Upper lobe of left lung (tissue), 6 donors: ENCODE data around the gene CRYGS. TPM values are rescaled to one million over a fixed set of nuclear protein-coding genes. Genes with fewer than 3 reads are reported as not detected.

Experiments
- ATAC-seq, 2 donors: fragments of 200-7000 bp; cut with Tn5 transposase; one replicate each; pipeline ENCODE4 v1.9.1; 2022; ENCODE audit warnings: mild to moderate bottlenecking in 2 of 2, moderate library complexity in 2 of 2; ENCODE audit not compliant: low FRiP score in 2 of 2
- DNase-seq, 2 donors: peaks; one replicate each; pipeline ENCODE4 v3.0.0-alpha.2; 2019 to 2020
- H3K27ac ChIP-seq, 4 donors: fragments of 200-600 bp; sonication (generic); one replicate each; pipeline ENCODE4 v1.5.1; 2016 to 2019
- H3K27me3 ChIP-seq, 4 donors: fragments of 200-600 bp; sonication (generic); one replicate each; pipeline ENCODE4 v1.5.1; 2017 to 2019
- H3K36me3 ChIP-seq, 4 donors: fragments of 200-600 bp; sonication (generic); one replicate each; pipeline ENCODE4 v1.5.1; 2016 to 2019
- H3K4me1 ChIP-seq, 4 donors: fragments of 200-600 bp; sonication (generic); one replicate each; pipeline ENCODE4 v1.5.1; 2018 to 2019
- H3K4me3 ChIP-seq, 4 donors: fragments of 200-600 bp; sonication (generic); one replicate each; pipeline ENCODE4 v1.5.1; 2017 to 2019; ENCODE audit warnings: mild to moderate bottlenecking in 2 of 4, moderate library complexity in 1 of 4
- H3K9me3 ChIP-seq, 4 donors: fragments of 200-600 bp; sonication (generic); one replicate each; pipeline ENCODE4 v1.5.1; 2018 to 2019
- CTCF ChIP-seq, 6 experiments: fragments of 450-650 bp in 4 of 6; fragments of 200-600 bp in 2 of 6; sonication (generic) in 2 of 6; IDR thresholded peaks; one replicate each; pipeline ENCODE4 v1.5.1; 2016 to 2019; ENCODE audit warnings: antibody characterized with exemption in 6 of 6
- EP300 ChIP-seq, 4 donors: sonication (generic); formaldehyde crosslinking; IDR thresholded peaks; one replicate each; pipeline ENCODE4 v1.5.1; 2017; ENCODE audit warnings: antibody characterized with exemption in 4 of 4, control low read depth in 2 of 4
- POLR2A ChIP-seq, 4 donors: fragments of 450-650 bp; IDR thresholded peaks; one replicate each; pipeline ENCODE4 v1.5.1; 2016 to 2017; ENCODE audit warnings: antibody characterized with exemption in 4 of 4, mild to moderate bottlenecking in 2 of 4
- POLR2AphosphoS5 ChIP-seq, 2 donors: sonication (generic); formaldehyde crosslinking; IDR thresholded peaks; one replicate each; pipeline ENCODE4 v1.5.1; 2017; ENCODE audit warnings: antibody characterized with exemption in 2 of 2
- WGBS, 2 donors: methylation state at CpG; one replicate each; pipeline ENCODE4 v1.1.5; 2017 to 2018; 5-methylcytosine and 5-hydroxymethylcytosine counted together
- total RNA-seq, 6 donors: library from RNA; depleted of rRNA in 4 of 6; stranded (reverse); fragments of >200 nt in 4 of 6; gene quantifications; one replicate each; pipeline versions ENCODE4 v1.1.0 to v1.2.1, GENCODE V29; 2016 to 2021
- donor health status: DM: no; HTN: no; CAD: no; lungs with moderate emphysema.
- donor health status: DM: no; HTN: yes; CAD: no; lungs with severe emphysema.

Gene CRYGS
- total RNA-seq, 6 donors from 2014 or later = 2.7 to 9.4 (median 3.2) TPM

- Histone ChIP-seq H3K27ac (no peak overlapping the region), H3K4me3 (no peak overlapping the region), H3K36me3 (peaks cover 19 to 93% (median 59%) of the 10 kb centered on the region in 4 donors), H3K27me3 (no peaks in the 10 kb centered on the region), H3K9me3 (no peaks in the 10 kb centered on the region), H3K4me1 (no peaks in the 10 kb centered on the region)
- ATAC-seq (no peak), DNase-seq (no peak)
- 95 to 96% methylated on average over 6 of the region's 6 CpGs for WGBS, 2 donors
- TF ChIP-seq POLR2A (IDR thresholded peaks at IDR 0.05) = no peak
- no peak for TF ChIP-seq EP300 (IDR thresholded peaks at IDR 0.05)
- TF ChIP-seq POLR2AphosphoS5 (IDR thresholded peaks at IDR 0.05) = no peak
- TF ChIP-seq CTCF (IDR thresholded peaks at IDR 0.05) = no peak
Measured at GRCh38 chr3:186582541-186582940, 38.4 kb upstream of the CRYGS start.

GRCh38 chr3:186580785-186581184 lies 36.6 kb upstream of the CRYGS start:
- no peak overlapping the region for H3K27ac ChIP-seq
- no peak for ATAC-seq
- TF ChIP-seq POLR2A (IDR thresholded peaks at IDR 0.05) (no peak), CTCF (IDR thresholded peaks at IDR 0.05) (no peak), POLR2AphosphoS5 (IDR thresholded peaks at IDR 0.05) (no peak), EP300 (IDR thresholded peaks at IDR 0.05) (no peak)
- H3K4me3 ChIP-seq = no peak overlapping the region
- no peaks in the 10 kb centered on the region for H3K4me1 ChIP-seq
- no peaks in the 10 kb centered on the region for H3K27me3 ChIP-seq
- peaks cover 22 to 100% (median 73%) of the 10 kb centered on the region in 4 donors for H3K36me3 ChIP-seq
- WGBS, 2 donors = 95 to 98% methylated on average over 3 of the region's 3 CpGs
- no peaks in the 10 kb centered on the region for H3K9me3 ChIP-seq
- no peak for DNase-seq

- DNase-seq = no peak
- Histone ChIP-seq H3K9me3 (no peaks in the 10 kb centered on the region), H3K4me3 (no peak overlapping the region), H3K27ac (no peak overlapping the region), H3K36me3 (peaks cover 16 to 99% (median 46%) of the 10 kb centered on the region in 4 donors), H3K27me3 (no peaks in the 10 kb centered on the region), H3K4me1 (peaks cover 0 to under 1% (median 0%) of the 10 kb centered on the region in 4 donors)
- no peak for ATAC-seq
- TF ChIP-seq POLR2A (IDR thresholded peaks at IDR 0.05) = no peak
- no peak for TF ChIP-seq CTCF (IDR thresholded peaks at IDR 0.05)
- TF ChIP-seq EP300 (IDR thresholded peaks at IDR 0.05) = no peak
- no peak for TF ChIP-seq POLR2AphosphoS5 (IDR thresholded peaks at IDR 0.05)
- 71 to 84% methylated on average over 2 of the region's 2 CpGs for WGBS, 2 donors
Measured at GRCh38 chr3:186577521-186577920, 33.3 kb upstream of the CRYGS start.

- Histone ChIP-seq H3K27me3 (no peaks in the 10 kb centered on the region), H3K36me3 (peaks cover 3 to 42% (median 9%) of the 10 kb centered on the region in 4 donors), H3K4me3 (peak overlapping the region in 3 of 4 donors; percentile 75 to 93 (median 92)), H3K27ac (no peak overlapping the region), H3K9me3 (no peaks in the 10 kb centered on the region), H3K4me1 (peaks cover 19 to 40% (median 26%) of the 10 kb centered on the region in 4 donors)
- WGBS, 2 donors = 51 to 59% methylated on average over 2 of the region's 2 CpGs
- ATAC-seq (no peak), DNase-seq (no peak)
- TF ChIP-seq CTCF (IDR thresholded peaks at IDR 0.05) (no peak), EP300 (IDR thresholded peaks at IDR 0.05) (no peak), POLR2AphosphoS5 (IDR thresholded peaks at IDR 0.05) (no peak), POLR2A (IDR thresholded peaks at IDR 0.05) (no peak)
Measured at GRCh38 chr3:186571644-186572013, 27.4 kb upstream of the CRYGS start.

- Histone ChIP-seq H3K27me3 (no peaks in the 10 kb centered on the region), H3K4me1 (peaks cover 21 to 45% (median 30%) of the 10 kb centered on the region in 4 donors), H3K4me3 (peak overlapping the region; percentile 75 to 96 (median 92)), H3K36me3 (peaks cover under 1 to 37% (median 5%) of the 10 kb centered on the region in 4 donors), H3K9me3 (no peaks in the 10 kb centered on the region), H3K27ac (peak overlapping the region; percentile 93 to 99 (median 94))
- DNase-seq = no peak
- ATAC-seq = no peak
- no peak for TF ChIP-seq CTCF (IDR thresholded peaks at IDR 0.05)
- TF ChIP-seq POLR2A (IDR thresholded peaks at IDR 0.05) = no peak
- WGBS, 2 donors = 9 to 10% methylated on average over 21 of the region's 21 CpGs
Measured at GRCh38 chr3:186570941-186571643, 26.9 kb upstream of the CRYGS start.
